Liver (tissue), 3 donors: ENCODE data around the gene IDE.

Source experiments
- GABPA ChIP-seq, 2 donors: IDR thresholded peaks in 1 of 2; conservative IDR thresholded peaks in 1 of 2; 2 replicates each; pipeline ENCODE4 v1.6.1; 2016; ENCODE audit warnings: antibody characterized with exemption in 2 of 2, mild to moderate bottlenecking in 1 of 2, moderate library complexity in 1 of 2
- MAX ChIP-seq: IDR thresholded peaks from 2 replicates; pipeline ENCODE4 v1.6.1; 2016; ENCODE audit warnings: antibody characterized with exemption
- RAD21 ChIP-seq, 2 donors: IDR thresholded peaks; 2 replicates each; pipeline ENCODE4 v1.6.1; 2016; ENCODE audit warnings: antibody characterized with exemption in 2 of 2, mild to moderate bottlenecking in 2 of 2
- REST ChIP-seq: IDR thresholded peaks from 2 replicates; pipeline ENCODE4 v1.6.1; 2016; ENCODE audit warnings: antibody characterized with exemption, mild to moderate bottlenecking
- RXRA ChIP-seq, 2 donors: IDR thresholded peaks; 2 replicates each; pipeline ENCODE4 v1.6.1; 2017 to 2018; ENCODE audit warnings: antibody characterized with exemption in 2 of 2, mild to moderate bottlenecking in 1 of 2
- SP1 ChIP-seq: IDR thresholded peaks from 2 replicates; pipeline ENCODE4 v1.6.1; 2018; ENCODE audit warnings: antibody characterized with exemption, mild to moderate bottlenecking
- TAF1 ChIP-seq: conservative IDR thresholded peaks from 2 replicates; pipeline ENCODE4 v1.6.1; 2016; ENCODE audit warnings: antibody characterized with exemption, mild to moderate bottlenecking
- YY1 ChIP-seq: IDR thresholded peaks from 2 replicates; pipeline ENCODE4 v1.6.1; 2016; ENCODE audit warnings: antibody characterized with exemption, mild to moderate bottlenecking
- TF ChIP-seq, protein P1 (sequence below): fragments of 150-350 bp; IDR thresholded peaks from 2 replicates; pipeline ENCODE4 v1.5.1; 2017; ENCODE audit warnings: improper control_type of control experiment, low read depth, low read length; ENCODE audit not compliant: missing input control
- TF ChIP-seq, protein P2 (sequence below): IDR thresholded peaks from 2 replicates; pipeline ENCODE4 v1.6.1; 2016; ENCODE audit warnings: antibody characterized with exemption
- donor health status: healthy.
- donor health status: healthy.

- TF ChIP-seq, protein P1, sequence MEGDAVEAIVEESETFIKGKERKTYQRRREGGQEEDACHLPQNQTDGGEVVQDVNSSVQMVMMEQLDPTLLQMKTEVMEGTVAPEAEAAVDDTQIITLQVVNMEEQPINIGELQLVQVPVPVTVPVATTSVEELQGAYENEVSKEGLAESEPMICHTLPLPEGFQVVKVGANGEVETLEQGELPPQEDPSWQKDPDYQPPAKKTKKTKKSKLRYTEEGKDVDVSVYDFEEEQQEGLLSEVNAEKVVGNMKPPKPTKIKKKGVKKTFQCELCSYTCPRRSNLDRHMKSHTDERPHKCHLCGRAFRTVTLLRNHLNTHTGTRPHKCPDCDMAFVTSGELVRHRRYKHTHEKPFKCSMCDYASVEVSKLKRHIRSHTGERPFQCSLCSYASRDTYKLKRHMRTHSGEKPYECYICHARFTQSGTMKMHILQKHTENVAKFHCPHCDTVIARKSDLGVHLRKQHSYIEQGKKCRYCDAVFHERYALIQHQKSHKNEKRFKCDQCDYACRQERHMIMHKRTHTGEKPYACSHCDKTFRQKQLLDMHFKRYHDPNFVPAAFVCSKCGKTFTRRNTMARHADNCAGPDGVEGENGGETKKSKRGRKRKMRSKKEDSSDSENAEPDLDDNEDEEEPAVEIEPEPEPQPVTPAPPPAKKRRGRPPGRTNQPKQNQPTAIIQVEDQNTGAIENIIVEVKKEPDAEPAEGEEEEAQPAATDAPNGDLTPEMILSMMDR = no peak
- TF ChIP-seq REST (no peak), MAX (no peak), RXRA (IDR thresholded peaks at IDR 0.05) (no peak), YY1 (no peak), TAF1 (no peak), GABPA (IDR thresholded peaks at IDR 0.05 in 1 of 2, conservative IDR thresholded peaks at IDR 0.05 in 1 of 2) (no peak), SP1 (no peak), RAD21 (IDR thresholded peaks at IDR 0.05) (no peak)
- TF ChIP-seq, protein P2, sequence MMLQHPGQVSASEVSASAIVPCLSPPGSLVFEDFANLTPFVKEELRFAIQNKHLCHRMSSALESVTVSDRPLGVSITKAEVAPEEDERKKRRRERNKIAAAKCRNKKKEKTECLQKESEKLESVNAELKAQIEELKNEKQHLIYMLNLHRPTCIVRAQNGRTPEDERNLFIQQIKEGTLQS = no peak
Observed at GRCh38 chr10:92430103-92430502, 143.8 kb downstream of the IDE start.
